Ishikawa (cell line): ENCODE results near the gene GLIS1.

ENCODE experiments used
- CEBPB ChIP-seq: IDR thresholded peaks from 2 replicates; pipeline ENCODE4 v1.6.1; 2012
- CREB1 ChIP-seq: IDR thresholded peaks from 2 replicates; pipeline ENCODE4 v1.6.1; 2012; ENCODE audit warnings: low read depth
- EGR1 ChIP-seq: IDR thresholded peaks from 2 replicates; pipeline ENCODE4 v1.6.1; 2012
- EP300 ChIP-seq: IDR thresholded peaks from 2 replicates; pipeline ENCODE4 v1.6.1; 2012; ENCODE audit warnings: borderline replicate concordance
- FOXM1 ChIP-seq: IDR thresholded peaks from 2 replicates; pipeline ENCODE4 v1.6.1; 2012; ENCODE audit warnings: low read depth, borderline replicate concordance
- MAX ChIP-seq: IDR thresholded peaks from 2 replicates; pipeline ENCODE4 v1.6.1; 2012
- NFIC ChIP-seq: IDR thresholded peaks from 2 replicates; pipeline ENCODE4 v1.6.1; 2012
- RAD21 ChIP-seq: IDR thresholded peaks from 2 replicates; pipeline ENCODE4 v1.6.1; 2012; ENCODE audit warnings: low read depth
- REST ChIP-seq: IDR thresholded peaks from 2 replicates; pipeline ENCODE4 v1.6.1; 2012; ENCODE audit warnings: low read depth, mild to moderate bottlenecking
- TAF1 ChIP-seq: IDR thresholded peaks from 2 replicates; pipeline ENCODE4 v1.6.1; 2012; ENCODE audit warnings: low read depth, mild to moderate bottlenecking
- TCF12 ChIP-seq: IDR thresholded peaks from 2 replicates; pipeline ENCODE4 v1.6.1; 2012; ENCODE audit warnings: low read depth
- TEAD4 ChIP-seq: IDR thresholded peaks from 2 replicates; pipeline ENCODE4 v1.6.1; 2012
- YY1 ChIP-seq: IDR thresholded peaks from 2 replicates; pipeline ENCODE4 v1.6.1; 2012; ENCODE audit warnings: low read depth
- ZBTB7A ChIP-seq: IDR thresholded peaks from 2 replicates; pipeline ENCODE4 v1.6.1; 2012; ENCODE audit warnings: low read depth
- TF ChIP-seq, protein P1 (sequence below): IDR thresholded peaks from 2 replicates; pipeline ENCODE4 v1.6.1; 2012

The GLIS1 gene

GRCh38 chr1:53763911-53764310 lies 24.9 kb upstream of the GLIS1 start:
- TF ChIP-seq TEAD4 (no peak), TCF12 (no peak), REST (no peak)

DNA sequence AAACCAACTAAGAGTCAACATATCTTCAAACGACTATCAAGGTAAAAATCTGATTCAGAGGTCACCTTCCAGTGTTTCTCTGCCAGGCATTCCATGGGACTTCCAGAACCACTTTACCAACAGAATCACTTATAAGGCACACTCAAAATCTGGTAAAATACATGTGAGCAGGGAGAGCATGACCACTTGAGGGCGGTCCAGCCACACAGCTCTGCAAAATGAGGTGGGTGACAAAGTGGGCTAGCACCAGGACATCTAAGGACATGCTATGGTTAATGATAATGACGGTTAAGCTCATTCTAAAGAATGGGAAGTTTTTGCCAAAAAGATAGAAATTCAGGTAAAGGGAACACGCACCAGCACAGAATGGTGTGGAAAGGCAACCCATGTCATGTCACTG lies 24.5 kb upstream of the GLIS1 start:
- TF ChIP-seq REST (no peak), MAX (no peak), EP300 (no peak), TCF12 (no peak), FOXM1 (no peak), NFIC (no peak), YY1 (no peak), ZBTB7A (no peak), CREB1 (no peak), EGR1 (no peak), TEAD4 (no peak)
- TF ChIP-seq, protein P1, sequence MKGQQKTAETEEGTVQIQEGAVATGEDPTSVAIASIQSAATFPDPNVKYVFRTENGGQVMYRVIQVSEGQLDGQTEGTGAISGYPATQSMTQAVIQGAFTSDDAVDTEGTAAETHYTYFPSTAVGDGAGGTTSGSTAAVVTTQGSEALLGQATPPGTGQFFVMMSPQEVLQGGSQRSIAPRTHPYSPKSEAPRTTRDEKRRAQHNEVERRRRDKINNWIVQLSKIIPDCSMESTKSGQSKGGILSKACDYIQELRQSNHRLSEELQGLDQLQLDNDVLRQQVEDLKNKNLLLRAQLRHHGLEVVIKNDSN: no peak

DNA sequence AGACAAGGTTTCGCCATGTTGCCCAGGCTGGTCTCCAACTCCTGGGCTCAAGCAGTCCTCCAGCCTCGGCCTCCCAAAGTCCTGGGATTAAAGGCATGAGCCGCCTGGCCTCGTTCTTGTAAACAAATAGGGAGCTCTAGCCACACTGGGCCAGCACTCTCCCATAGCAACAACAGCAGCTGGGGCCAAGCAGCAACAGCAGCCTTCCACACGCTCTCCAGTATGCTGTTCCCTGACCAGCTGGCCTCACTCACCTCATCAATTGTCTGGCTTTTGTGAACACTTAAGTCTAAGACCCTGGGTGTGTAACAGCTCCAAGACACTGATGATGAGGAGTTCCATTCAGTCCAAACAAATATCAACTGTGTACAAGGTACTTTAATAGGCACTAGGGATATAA lies 16.9 kb upstream of the GLIS1 start:
- no peak for TF ChIP-seq TAF1
- no peak for TF ChIP-seq EGR1
- TF ChIP-seq ZBTB7A: no peak
- no peak for TF ChIP-seq TCF12
- no peak for TF ChIP-seq FOXM1
- no peak for TF ChIP-seq RAD21
- TF ChIP-seq YY1: no peak
- no peak for TF ChIP-seq EP300

- peak; percentile 80 for TF ChIP-seq RAD21
- no peak for TF ChIP-seq NFIC
- no peak for TF ChIP-seq TCF12
- no peak for TF ChIP-seq FOXM1
- no peak for TF ChIP-seq EP300
- TF ChIP-seq CEBPB: peak; percentile 65
Measured at GRCh38 chr1:53754484-53755312, 15.7 kb upstream of the GLIS1 start.

DNA sequence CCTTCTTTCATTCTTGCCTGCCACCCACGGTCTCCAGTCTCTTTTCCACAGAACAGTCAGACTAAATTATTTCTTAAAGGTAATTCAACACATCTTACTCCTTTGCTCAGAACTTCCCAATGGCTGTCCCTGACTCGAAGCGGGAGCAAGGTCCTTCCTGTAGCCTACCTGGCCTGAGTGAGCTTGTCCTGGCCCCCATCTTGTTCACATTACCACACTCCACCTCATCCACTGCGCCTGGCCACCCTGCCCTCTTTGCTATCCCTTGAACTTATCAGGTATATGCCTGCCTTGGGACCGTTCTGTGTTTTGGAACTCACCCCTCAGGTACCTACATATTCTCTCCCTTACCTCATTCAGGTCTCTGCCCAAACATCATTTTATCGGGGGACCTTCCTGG lies 13.3 kb upstream of the GLIS1 start:
- TF ChIP-seq CREB1 (no peak), YY1 (no peak), FOXM1 (no peak), CEBPB (no peak), EGR1 (no peak), REST (no peak), TEAD4 (no peak), EP300 (no peak), ZBTB7A (no peak), MAX (no peak), NFIC (no peak), TCF12 (no peak), RAD21 (no peak), TAF1 (no peak)
- TF ChIP-seq, protein P1: no peak
